NCI-H226 (cell line): Measurements from ENCODE around the gene KCTD15.

ENCODE experiments used
- DNase-seq: peaks from one replicate; pipeline ENCODE4 v3.0.0-alpha.2; 2015

Gene KCTD15

GRCh38 chr19:33796164-33796875, at the start of gene KCTD15:
TSS of gene KCTD15 (plus strand) at chr19:33796870. CDS start at chr19:33800455, 3,585 bp downstream.
- DNase-seq: peak; percentile 43

- no peak for DNase-seq
These were observed 49.4 kb upstream of the KCTD15 start for GRCh38 chr19:33747273-33747672.

- DNase-seq: no peak
These were observed 48.4 kb upstream of the KCTD15 start for GRCh38 chr19:33748231-33748630.

- no peak for DNase-seq
These were observed 47.7 kb upstream of the KCTD15 start for GRCh38 chr19:33749016-33749415.

GRCh38 chr19:33749619-33750175, 47.0 kb upstream of the KCTD15 start:
- no peak for DNase-seq

GRCh38 chr19:33750587-33751435, 45.9 kb upstream of the KCTD15 start:
- no peak for DNase-seq

GRCh38 chr19:33751436-33751770, 45.3 kb upstream of the KCTD15 start:
- DNase-seq: no peak

GRCh38 chr19:33752018-33752800, 44.5 kb upstream of the KCTD15 start:
- no peak for DNase-seq

- no peak for DNase-seq
These were observed 43.7 kb upstream of the KCTD15 start for GRCh38 chr19:33752945-33753344.

- no peak for DNase-seq
These were observed 42.3 kb upstream of the KCTD15 start for GRCh38 chr19:33754361-33754760.

- DNase-seq: no peak
These were observed 41.3 kb upstream of the KCTD15 start for GRCh38 chr19:33755099-33756035.

- no peak for DNase-seq
These were observed 40.5 kb upstream of the KCTD15 start for GRCh38 chr19:33756177-33756576.

GRCh38 chr19:33758541-33759013, 38.1 kb upstream of the KCTD15 start:
- peak; percentile 14 for DNase-seq

- DNase-seq: no peak
These were observed 37.3 kb upstream of the KCTD15 start for GRCh38 chr19:33759356-33759755.

GRCh38 chr19:33763633-33764371, 32.9 kb upstream of the KCTD15 start:
- DNase-seq: no peak

GRCh38 chr19:33766623-33767022, 30.0 kb upstream of the KCTD15 start:
- DNase-seq: no peak

GRCh38 chr19:33767898-33768413, 28.7 kb upstream of the KCTD15 start:
- DNase-seq: no peak

GRCh38 chr19:33769208-33769607, 27.5 kb upstream of the KCTD15 start:
- no peak for DNase-seq

- no peak for DNase-seq
These were observed 26.6 kb upstream of the KCTD15 start for GRCh38 chr19:33770107-33770506.

- DNase-seq: peak; percentile 40
These were observed 25.1 kb upstream of the KCTD15 start for GRCh38 chr19:33771384-33772101.
